ENCODE results near the gene CHD9.

DNA sequence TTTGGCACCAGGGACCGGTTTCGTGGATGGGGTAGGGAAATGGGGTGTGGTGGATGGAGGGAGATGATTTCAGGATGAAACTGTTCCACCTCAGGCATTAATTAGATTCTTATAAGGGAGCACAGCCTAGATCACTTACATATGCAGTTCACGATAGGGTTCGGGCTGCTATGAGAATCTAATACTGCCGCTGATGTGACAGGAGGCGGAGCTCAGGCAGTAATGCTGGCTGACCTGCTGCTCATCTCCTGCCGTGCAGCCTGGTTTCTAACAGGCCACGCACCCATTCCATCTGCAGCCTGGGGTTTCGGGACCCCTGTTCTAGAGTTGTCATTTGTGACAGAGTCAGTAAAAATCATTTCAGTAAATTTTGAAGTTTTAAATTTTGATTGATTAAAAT, 99.7 kb downstream of the CHD9 start:
- TF ChIP-seq, protein P1, sequence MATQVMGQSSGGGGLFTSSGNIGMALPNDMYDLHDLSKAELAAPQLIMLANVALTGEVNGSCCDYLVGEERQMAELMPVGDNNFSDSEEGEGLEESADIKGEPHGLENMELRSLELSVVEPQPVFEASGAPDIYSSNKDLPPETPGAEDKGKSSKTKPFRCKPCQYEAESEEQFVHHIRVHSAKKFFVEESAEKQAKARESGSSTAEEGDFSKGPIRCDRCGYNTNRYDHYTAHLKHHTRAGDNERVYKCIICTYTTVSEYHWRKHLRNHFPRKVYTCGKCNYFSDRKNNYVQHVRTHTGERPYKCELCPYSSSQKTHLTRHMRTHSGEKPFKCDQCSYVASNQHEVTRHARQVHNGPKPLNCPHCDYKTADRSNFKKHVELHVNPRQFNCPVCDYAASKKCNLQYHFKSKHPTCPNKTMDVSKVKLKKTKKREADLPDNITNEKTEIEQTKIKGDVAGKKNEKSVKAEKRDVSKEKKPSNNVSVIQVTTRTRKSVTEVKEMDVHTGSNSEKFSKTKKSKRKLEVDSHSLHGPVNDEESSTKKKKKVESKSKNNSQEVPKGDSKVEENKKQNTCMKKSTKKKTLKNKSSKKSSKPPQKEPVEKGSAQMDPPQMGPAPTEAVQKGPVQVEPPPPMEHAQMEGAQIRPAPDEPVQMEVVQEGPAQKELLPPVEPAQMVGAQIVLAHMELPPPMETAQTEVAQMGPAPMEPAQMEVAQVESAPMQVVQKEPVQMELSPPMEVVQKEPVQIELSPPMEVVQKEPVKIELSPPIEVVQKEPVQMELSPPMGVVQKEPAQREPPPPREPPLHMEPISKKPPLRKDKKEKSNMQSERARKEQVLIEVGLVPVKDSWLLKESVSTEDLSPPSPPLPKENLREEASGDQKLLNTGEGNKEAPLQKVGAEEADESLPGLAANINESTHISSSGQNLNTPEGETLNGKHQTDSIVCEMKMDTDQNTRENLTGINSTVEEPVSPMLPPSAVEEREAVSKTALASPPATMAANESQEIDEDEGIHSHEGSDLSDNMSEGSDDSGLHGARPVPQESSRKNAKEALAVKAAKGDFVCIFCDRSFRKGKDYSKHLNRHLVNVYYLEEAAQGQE (IDR thresholded peaks at IDR 0.05; ENCODE audit: insufficient read depth in 1 of 2, low read depth in 2 of 2, low read length in 2 of 2) = no peak
- TF ChIP-seq SIN3A (IDR thresholded peaks at IDR 0.05; ENCODE audit: borderline replicate concordance, insufficient read depth, low read length) (no peak), POLR2AphosphoS5 (IDR thresholded peaks at IDR 0.05; ENCODE audit: low read depth, low read length) (no peak), TAF1 (IDR thresholded peaks at IDR 0.05; ENCODE audit: borderline replicate concordance, insufficient read depth, low read length) (no peak), FOXP2 (optimal IDR thresholded peaks at IDR 0.05; ENCODE audit: borderline replicate concordance, extremely low read depth, extremely low read length, insufficient read depth) (no peak)

Measured in PFSK-1 (cell line).